Breast epithelium (tissue), 4 donors: Measurements from ENCODE around the gene WWC2. TPM values are rescaled to one million over a fixed set of nuclear protein-coding genes. Genes with fewer than 3 reads are reported as not detected.

Experiments
- DNase-seq, 2 donors: peaks; one replicate each; pipeline ENCODE4 v3.0.0-alpha.2; 2019; ENCODE audit warnings: low spot score in 2 of 2
- H3K27ac ChIP-seq, 2 donors: fragments of 200-600 bp; sonication (generic) in 1 of 2; one replicate each; pipeline ENCODE4 v1.5.1; 2016 to 2019; ENCODE audit warnings: mild to moderate bottlenecking in 1 of 2
- H3K27me3 ChIP-seq, 2 donors: fragments of 200-600 bp; sonication (generic) in 1 of 2; one replicate each; pipeline versions ENCODE4 v1.5.1 to v1.6.0; 2017 to 2019; ENCODE audit warnings: control low read depth in 1 of 2, mild to moderate bottlenecking in 1 of 2
- H3K36me3 ChIP-seq: fragments of 200-600 bp; one replicate; pipeline ENCODE4 v1.5.1; 2019
- H3K4me1 ChIP-seq, 2 donors: fragments of 200-600 bp; sonication (generic); one replicate each; pipeline ENCODE4 v1.5.1; 2016 to 2019; ENCODE audit warnings: control low read depth in 1 of 2
- H3K4me3 ChIP-seq, 3 donors: fragments of 200-600 bp; sonication (generic); 1 replicate in 2 of 3; 2 replicates in 1 of 3; pipeline ENCODE4 v1.5.1; 2016 to 2019; ENCODE audit warnings: mild to moderate bottlenecking in 3 of 3, moderate library complexity in 2 of 3
- H3K9me3 ChIP-seq, 2 donors: fragments of 200-600 bp; sonication (generic) in 1 of 2; one replicate each; pipeline ENCODE4 v1.5.1; 2016 to 2019; ENCODE audit warnings: control low read depth in 1 of 2
- CTCF ChIP-seq, 3 donors: fragments of 450-650 bp; IDR thresholded peaks; one replicate each; pipeline ENCODE4 v1.5.1; 2016 to 2017; ENCODE audit warnings: antibody characterized with exemption in 3 of 3, mild to moderate bottlenecking in 3 of 3, moderate library complexity in 3 of 3
- POLR2A ChIP-seq: fragments of 450-650 bp; IDR thresholded peaks from one replicate; pipeline ENCODE4 v1.6.1; 2016; ENCODE audit warnings: antibody characterized with exemption, mild to moderate bottlenecking, moderate library complexity
- POLR2AphosphoS5 ChIP-seq, 3 donors: sonication (generic); formaldehyde crosslinking; IDR thresholded peaks; one replicate each; pipeline ENCODE4 v1.6.1; 2017; ENCODE audit warnings: antibody characterized with exemption in 3 of 3
- intact Hi-C: fragments of 100-400 bp; cut with DNase I; formaldehyde crosslinking; loops from one replicate; pipeline ENCODE4 v1.15.1; 2023; ENCODE audit warnings: low total_unique reads
- total RNA-seq, 3 donors: library from RNA; depleted of rRNA; stranded (reverse); fragments of >200 nt; gene quantifications; one replicate each; pipeline ENCODE4 v1.1.0, GENCODE V29; 2016

WWC2 gene
- total RNA-seq, 3 donors from 2014 or later: 37.4 to 40.4 (median 40.3) TPM

- Histone ChIP-seq H3K4me1 (peaks cover 0 to 3% of the 10 kb centered on the region in 2 donors), H3K9me3 (no peaks in the 10 kb centered on the region), H3K27me3 (no peaks in the 10 kb centered on the region), H3K27ac (no peak overlapping the region), H3K36me3 (no peaks in the 10 kb centered on the region), H3K4me3 (no peak overlapping the region)
- DNase-seq: no peak
- no peak for TF ChIP-seq POLR2AphosphoS5 (IDR thresholded peaks at IDR 0.05)
- no peak for TF ChIP-seq CTCF (IDR thresholded peaks at IDR 0.05)
- no peak for TF ChIP-seq POLR2A
- intact Hi-C loops: no loop called here
Measured at GRCh38 chr4:183171484-183172267, 72.6 kb downstream of the WWC2 start.

- no peaks in the 10 kb centered on the region for H3K9me3 ChIP-seq
- peaks cover 0 to 3% of the 10 kb centered on the region in 2 donors for H3K4me1 ChIP-seq
- DNase-seq: no peak
- intact Hi-C loops: no loop called here
- no peak for TF ChIP-seq POLR2AphosphoS5 (IDR thresholded peaks at IDR 0.05)
- H3K36me3 ChIP-seq: no peaks in the 10 kb centered on the region
- H3K27me3 ChIP-seq: no peaks in the 10 kb centered on the region
- H3K4me3 ChIP-seq: no peak overlapping the region
- H3K27ac ChIP-seq: no peak overlapping the region
Measured at GRCh38 chr4:183172881-183173280, 73.8 kb downstream of the WWC2 start.

GRCh38 chr4:183173580-183174526, 74.8 kb downstream of the WWC2 start:
- Histone ChIP-seq H3K9me3 (no peaks in the 10 kb centered on the region), H3K4me3 (no peak overlapping the region), H3K27ac (no peak overlapping the region), H3K4me1 (peaks cover 0 to 3% of the 10 kb centered on the region in 2 donors), H3K36me3 (no peaks in the 10 kb centered on the region), H3K27me3 (no peaks in the 10 kb centered on the region)
- TF ChIP-seq POLR2A (no peak), POLR2AphosphoS5 (IDR thresholded peaks at IDR 0.05) (no peak), CTCF (IDR thresholded peaks at IDR 0.05) (no peak)
- no peak for DNase-seq
- intact Hi-C loops: no loop called here

- no peak overlapping the region for H3K27ac ChIP-seq
- no peaks in the 10 kb centered on the region for H3K9me3 ChIP-seq
- no peaks in the 10 kb centered on the region for H3K27me3 ChIP-seq
- TF ChIP-seq POLR2AphosphoS5 (IDR thresholded peaks at IDR 0.05) (no peak), CTCF (IDR thresholded peaks at IDR 0.05) (no peak), POLR2A (no peak)
- H3K36me3 ChIP-seq: no peaks in the 10 kb centered on the region
- DNase-seq: no peak
- H3K4me1 ChIP-seq: peaks cover 0 to 3% of the 10 kb centered on the region in 2 donors
- H3K4me3 ChIP-seq: no peak overlapping the region
- intact Hi-C loops: no loop called here
Measured at GRCh38 chr4:183175631-183176232, 76.7 kb downstream of the WWC2 start.

GRCh38 chr4:183177001-183177400, 77.9 kb downstream of the WWC2 start:
- H3K9me3 ChIP-seq: no peaks in the 10 kb centered on the region
- no peaks in the 10 kb centered on the region for H3K27me3 ChIP-seq
- DNase-seq: no peak
- TF ChIP-seq POLR2A (no peak), POLR2AphosphoS5 (IDR thresholded peaks at IDR 0.05) (no peak), CTCF (IDR thresholded peaks at IDR 0.05) (no peak)
- intact Hi-C loops: no loop called here
- H3K36me3 ChIP-seq: no peaks in the 10 kb centered on the region
- no peak overlapping the region for H3K27ac ChIP-seq
- H3K4me3 ChIP-seq: no peak overlapping the region
- peaks cover 0 to 3% of the 10 kb centered on the region in 2 donors for H3K4me1 ChIP-seq
